ENCODE measurements around the gene COA6.

COA6 gene

GRCh38 chr1:234326497-234327366, 46.5 kb upstream of the COA6 start:
- TF ChIP-seq RAD21 (IDR thresholded peaks at IDR 0.05; ENCODE audit: low read depth) (peak; percentile 57), TAF1 (IDR thresholded peaks at IDR 0.05; ENCODE audit: low read depth) (no peak)

DNA sequence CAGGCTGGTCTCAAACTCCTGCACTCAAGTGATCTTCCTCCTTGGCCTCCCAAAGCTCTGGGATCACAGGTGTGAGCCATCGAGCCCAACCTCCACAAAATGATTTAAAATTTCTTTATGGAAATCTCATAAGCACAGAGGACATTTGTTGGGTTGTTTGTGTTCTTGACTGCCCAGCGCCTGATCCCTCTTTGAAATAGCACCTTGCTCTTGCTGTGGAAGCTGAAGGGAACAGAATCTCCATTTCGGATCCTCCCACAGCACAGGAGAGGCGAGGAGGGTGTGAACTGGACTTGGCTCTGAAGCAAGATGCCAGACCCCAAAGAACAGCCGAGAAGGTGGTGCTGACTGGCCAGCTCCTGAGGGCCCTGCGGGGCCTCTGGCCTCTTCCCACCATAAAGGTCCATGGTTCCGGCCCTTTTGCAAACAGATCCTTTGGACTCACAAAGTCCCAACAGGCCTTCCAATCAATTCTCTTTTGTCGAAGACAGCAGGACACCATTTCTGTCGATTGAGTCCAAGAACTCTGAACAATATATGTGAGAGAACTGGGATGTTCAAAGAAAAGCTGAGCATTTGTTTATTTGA, 45.6 kb upstream of the COA6 start:
- no peak for TF ChIP-seq TAF1 (IDR thresholded peaks at IDR 0.05; ENCODE audit: low read depth)
- no peak for TF ChIP-seq EP300 (IDR thresholded peaks at IDR 0.05; ENCODE audit: borderline replicate concordance)
- no peak for TF ChIP-seq USF1 (IDR thresholded peaks at IDR 0.05)
- TF ChIP-seq, protein P1, sequence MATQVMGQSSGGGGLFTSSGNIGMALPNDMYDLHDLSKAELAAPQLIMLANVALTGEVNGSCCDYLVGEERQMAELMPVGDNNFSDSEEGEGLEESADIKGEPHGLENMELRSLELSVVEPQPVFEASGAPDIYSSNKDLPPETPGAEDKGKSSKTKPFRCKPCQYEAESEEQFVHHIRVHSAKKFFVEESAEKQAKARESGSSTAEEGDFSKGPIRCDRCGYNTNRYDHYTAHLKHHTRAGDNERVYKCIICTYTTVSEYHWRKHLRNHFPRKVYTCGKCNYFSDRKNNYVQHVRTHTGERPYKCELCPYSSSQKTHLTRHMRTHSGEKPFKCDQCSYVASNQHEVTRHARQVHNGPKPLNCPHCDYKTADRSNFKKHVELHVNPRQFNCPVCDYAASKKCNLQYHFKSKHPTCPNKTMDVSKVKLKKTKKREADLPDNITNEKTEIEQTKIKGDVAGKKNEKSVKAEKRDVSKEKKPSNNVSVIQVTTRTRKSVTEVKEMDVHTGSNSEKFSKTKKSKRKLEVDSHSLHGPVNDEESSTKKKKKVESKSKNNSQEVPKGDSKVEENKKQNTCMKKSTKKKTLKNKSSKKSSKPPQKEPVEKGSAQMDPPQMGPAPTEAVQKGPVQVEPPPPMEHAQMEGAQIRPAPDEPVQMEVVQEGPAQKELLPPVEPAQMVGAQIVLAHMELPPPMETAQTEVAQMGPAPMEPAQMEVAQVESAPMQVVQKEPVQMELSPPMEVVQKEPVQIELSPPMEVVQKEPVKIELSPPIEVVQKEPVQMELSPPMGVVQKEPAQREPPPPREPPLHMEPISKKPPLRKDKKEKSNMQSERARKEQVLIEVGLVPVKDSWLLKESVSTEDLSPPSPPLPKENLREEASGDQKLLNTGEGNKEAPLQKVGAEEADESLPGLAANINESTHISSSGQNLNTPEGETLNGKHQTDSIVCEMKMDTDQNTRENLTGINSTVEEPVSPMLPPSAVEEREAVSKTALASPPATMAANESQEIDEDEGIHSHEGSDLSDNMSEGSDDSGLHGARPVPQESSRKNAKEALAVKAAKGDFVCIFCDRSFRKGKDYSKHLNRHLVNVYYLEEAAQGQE (IDR thresholded peaks at IDR 0.05; ENCODE audit: low read depth): no peak
- no peak for TF ChIP-seq RAD21 (IDR thresholded peaks at IDR 0.05; ENCODE audit: low read depth)
- TF ChIP-seq TEAD4 (IDR thresholded peaks at IDR 0.05): no peak
- TF ChIP-seq TCF12 (IDR thresholded peaks at IDR 0.05; ENCODE audit: low read depth): no peak
- TF ChIP-seq EGR1 (IDR thresholded peaks at IDR 0.05): no peak
- no peak for TF ChIP-seq CEBPB (IDR thresholded peaks at IDR 0.05)
- TF ChIP-seq MAX (IDR thresholded peaks at IDR 0.05): no peak
- no peak for TF ChIP-seq CREB1 (IDR thresholded peaks at IDR 0.05; ENCODE audit: low read depth)
- no peak for TF ChIP-seq NFIC (IDR thresholded peaks at IDR 0.05)
- TF ChIP-seq YY1 (IDR thresholded peaks at IDR 0.05; ENCODE audit: low read depth): no peak
- no peak for TF ChIP-seq ZBTB7A (IDR thresholded peaks at IDR 0.05; ENCODE audit: low read depth)
- TF ChIP-seq FOXM1 (IDR thresholded peaks at IDR 0.05; ENCODE audit: borderline replicate concordance, low read depth): no peak

DNA sequence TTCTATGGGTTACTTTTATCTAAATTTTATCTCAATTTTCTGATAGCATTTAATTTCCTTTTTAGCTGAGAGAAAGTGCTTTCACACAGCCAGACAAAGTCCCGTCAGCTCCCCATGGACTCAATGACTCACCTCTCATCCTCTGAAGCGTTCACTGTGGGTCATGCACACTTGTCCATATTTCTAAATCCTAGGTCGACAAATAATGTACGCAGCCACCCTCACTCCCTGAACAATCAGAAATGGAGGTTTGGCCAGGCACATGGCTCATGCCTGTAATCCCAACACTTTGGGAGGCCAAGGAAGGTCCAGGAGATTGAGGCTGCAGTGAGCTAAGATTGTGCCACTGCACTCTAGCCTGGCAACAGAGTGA, 42.4 kb upstream of the COA6 start:
- TF ChIP-seq CEBPB (IDR thresholded peaks at IDR 0.05): no peak
- TF ChIP-seq CREB1 (IDR thresholded peaks at IDR 0.05; ENCODE audit: low read depth): no peak
- no peak for TF ChIP-seq RAD21 (IDR thresholded peaks at IDR 0.05; ENCODE audit: low read depth)
- TF ChIP-seq USF1 (IDR thresholded peaks at IDR 0.05): no peak
- TF ChIP-seq TAF1 (IDR thresholded peaks at IDR 0.05; ENCODE audit: low read depth): no peak
- TF ChIP-seq ZBTB7A (IDR thresholded peaks at IDR 0.05; ENCODE audit: low read depth): no peak
- no peak for TF ChIP-seq EP300 (IDR thresholded peaks at IDR 0.05; ENCODE audit: borderline replicate concordance)
- no peak for TF ChIP-seq NFIC (IDR thresholded peaks at IDR 0.05)
- TF ChIP-seq FOXM1 (IDR thresholded peaks at IDR 0.05; ENCODE audit: borderline replicate concordance, low read depth): no peak
- no peak for TF ChIP-seq MAX (IDR thresholded peaks at IDR 0.05)
- TF ChIP-seq EGR1 (IDR thresholded peaks at IDR 0.05): no peak
- TF ChIP-seq, protein P1 (IDR thresholded peaks at IDR 0.05; ENCODE audit: low read depth): no peak
- no peak for TF ChIP-seq YY1 (IDR thresholded peaks at IDR 0.05; ENCODE audit: low read depth)
- no peak for TF ChIP-seq TCF12 (IDR thresholded peaks at IDR 0.05; ENCODE audit: low read depth)
- no peak for TF ChIP-seq TEAD4 (IDR thresholded peaks at IDR 0.05)

- TF ChIP-seq, protein P1 (IDR thresholded peaks at IDR 0.05; ENCODE audit: low read depth): no peak
- TF ChIP-seq EGR1 (IDR thresholded peaks at IDR 0.05) (no peak), CEBPB (IDR thresholded peaks at IDR 0.05) (no peak), YY1 (IDR thresholded peaks at IDR 0.05; ENCODE audit: low read depth) (no peak), TAF1 (IDR thresholded peaks at IDR 0.05; ENCODE audit: low read depth) (no peak), USF1 (IDR thresholded peaks at IDR 0.05) (no peak), TCF12 (IDR thresholded peaks at IDR 0.05; ENCODE audit: low read depth) (no peak), RAD21 (IDR thresholded peaks at IDR 0.05; ENCODE audit: low read depth) (no peak), CREB1 (IDR thresholded peaks at IDR 0.05; ENCODE audit: low read depth) (no peak), MAX (IDR thresholded peaks at IDR 0.05) (no peak), EP300 (IDR thresholded peaks at IDR 0.05; ENCODE audit: borderline replicate concordance) (no peak), TEAD4 (IDR thresholded peaks at IDR 0.05) (no peak), ZBTB7A (IDR thresholded peaks at IDR 0.05; ENCODE audit: low read depth) (no peak), FOXM1 (IDR thresholded peaks at IDR 0.05; ENCODE audit: borderline replicate concordance, low read depth) (no peak), NFIC (IDR thresholded peaks at IDR 0.05) (no peak)
These were observed 41.7 kb upstream of the COA6 start for GRCh38 chr1:234331507-234331906.
